ENCODE results near the gene EFCAB7.
"Not testable (repeated sequence)": the region's sequence is repeated elsewhere in the genome, so short reads cannot be mapped to it uniquely, and the experiment has no call there.

EFCAB7 gene

DNA sequence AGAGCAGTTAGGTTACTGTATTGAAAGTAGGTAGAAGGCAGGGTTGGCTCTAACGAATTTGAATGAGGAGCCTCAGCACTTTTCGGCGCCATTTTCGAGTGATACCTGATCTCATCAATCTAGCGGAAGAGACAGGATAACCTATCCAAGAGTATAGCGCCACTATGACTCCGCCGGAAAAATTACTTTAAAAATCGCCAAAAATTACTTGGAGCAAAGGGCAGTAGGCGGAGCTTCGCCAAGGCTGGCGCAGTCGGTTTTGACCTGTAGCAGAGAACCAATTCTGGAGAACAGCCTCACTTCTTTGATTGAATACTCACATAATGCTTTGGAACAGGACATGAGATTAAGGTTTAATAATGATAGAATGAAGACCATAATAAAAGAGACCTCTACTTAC is 25.6 kb downstream of the EFCAB7 start:
- DNase-seq: no peak

DNA sequence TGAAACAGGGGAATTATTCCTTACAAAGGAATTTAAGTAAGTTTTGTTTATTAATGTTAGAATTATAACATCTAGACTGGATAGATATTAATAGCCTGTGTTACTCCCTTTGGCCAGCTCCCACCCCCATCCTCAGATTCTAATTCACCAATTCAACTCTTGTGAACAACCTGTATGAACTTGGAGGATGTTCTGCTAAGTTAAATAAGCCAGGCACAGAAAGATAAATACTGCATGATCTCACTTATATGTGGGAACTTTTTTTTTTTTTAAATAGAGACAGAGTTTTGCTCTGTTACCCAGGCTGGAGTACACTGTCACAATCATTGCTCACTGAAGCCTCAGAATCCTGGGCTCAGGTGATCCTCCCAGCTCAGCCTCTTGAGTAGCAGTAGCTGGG is 32.2 kb downstream of the EFCAB7 start:
- no peak for DNase-seq

GRCh38 chr1:63557365-63557987 is 34.2 kb downstream of the EFCAB7 start:
- peak; percentile 24 to 32 for DNase-seq

DNA sequence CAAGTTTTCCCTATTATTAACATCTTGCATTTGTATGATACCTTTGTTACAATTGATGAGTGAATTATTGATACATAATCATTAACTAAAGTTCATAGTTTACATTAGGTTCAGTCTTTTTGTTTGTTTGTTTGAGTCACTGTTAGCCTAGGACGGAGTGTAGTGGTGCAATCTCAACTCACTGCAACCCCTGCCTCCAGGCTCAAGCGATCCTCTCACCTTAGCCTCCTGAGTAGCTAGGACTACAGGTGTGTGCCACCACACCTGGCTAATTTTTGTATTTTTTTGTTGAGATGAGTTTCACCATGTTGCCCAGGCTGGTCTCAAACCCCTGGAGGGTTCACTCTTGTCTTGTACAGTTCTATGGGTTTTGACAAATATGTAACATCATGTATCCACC is 36.0 kb downstream of the EFCAB7 start:
- no peak for DNase-seq

- no peak for DNase-seq
Measured at GRCh38 chr1:63563745-63564144, 40.4 kb downstream of the EFCAB7 start.

- DNase-seq: no peak
Measured at GRCh38 chr1:63569068-63569467, 45.7 kb downstream of the EFCAB7 start.

DNA sequence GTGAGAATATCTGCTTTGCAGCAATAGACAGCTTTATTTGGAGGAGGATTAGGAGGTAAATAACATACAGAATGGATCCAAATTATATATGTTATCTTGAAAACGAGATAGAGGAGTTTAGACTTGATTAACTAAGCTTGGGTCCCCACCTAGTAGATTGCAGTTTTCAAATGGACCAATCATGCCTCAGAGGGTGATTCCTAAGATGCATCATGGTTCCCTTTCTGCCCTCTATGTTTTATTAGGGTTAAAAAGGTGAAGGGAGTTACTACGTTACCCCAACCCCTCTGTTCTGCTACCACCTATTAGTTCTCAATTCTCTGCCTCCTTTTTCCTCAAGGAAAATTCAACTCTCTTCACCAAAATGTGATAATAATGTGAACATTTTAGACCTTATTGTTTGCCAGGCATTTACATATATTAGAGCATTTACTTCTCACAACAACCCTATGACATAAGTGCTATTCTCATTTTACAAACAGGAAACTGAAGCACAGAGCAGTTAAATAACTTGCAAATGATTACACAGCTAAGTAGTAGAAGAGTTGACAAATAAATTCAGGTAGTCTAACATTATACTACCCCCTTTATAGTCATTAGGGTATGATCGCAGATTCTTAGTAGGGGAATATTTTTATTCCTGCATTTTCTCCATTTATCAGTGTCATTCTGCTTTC is 46.5 kb downstream of the EFCAB7 start:
- no peak for DNase-seq

- DNase-seq: not testable (repeated sequence)
Measured at GRCh38 chr1:63572686-63573085, 49.4 kb downstream of the EFCAB7 start.

DNA sequence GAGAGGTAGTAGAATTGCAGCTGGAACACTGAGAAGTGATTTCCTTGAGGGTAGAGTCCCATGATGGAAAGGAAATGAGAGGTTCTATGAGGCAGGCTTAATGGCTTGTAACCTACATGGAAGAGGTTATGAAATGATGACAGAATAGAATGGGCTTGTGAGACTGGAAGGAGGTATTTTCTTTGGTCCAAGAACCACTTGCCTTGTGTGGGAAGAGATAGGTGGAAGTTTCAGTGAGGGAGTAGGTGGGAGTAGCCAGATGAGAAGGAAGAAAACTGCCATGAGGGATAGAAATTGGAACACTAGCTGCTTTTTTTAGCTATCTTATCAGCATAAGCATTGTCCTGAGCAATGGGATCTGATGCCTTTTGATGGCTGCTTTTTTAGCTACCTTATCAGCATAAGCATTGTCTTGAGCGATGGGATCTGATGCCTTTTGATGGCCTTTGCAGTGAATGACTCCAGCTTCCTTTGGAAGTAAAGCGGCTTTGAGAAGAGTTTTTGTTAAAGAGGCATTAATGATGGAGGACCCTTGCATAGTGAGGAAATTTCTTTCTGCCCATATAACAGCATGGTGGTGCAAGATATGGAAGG is 51.0 kb downstream of the EFCAB7 start:
- not testable (repeated sequence) for DNase-seq

DNA sequence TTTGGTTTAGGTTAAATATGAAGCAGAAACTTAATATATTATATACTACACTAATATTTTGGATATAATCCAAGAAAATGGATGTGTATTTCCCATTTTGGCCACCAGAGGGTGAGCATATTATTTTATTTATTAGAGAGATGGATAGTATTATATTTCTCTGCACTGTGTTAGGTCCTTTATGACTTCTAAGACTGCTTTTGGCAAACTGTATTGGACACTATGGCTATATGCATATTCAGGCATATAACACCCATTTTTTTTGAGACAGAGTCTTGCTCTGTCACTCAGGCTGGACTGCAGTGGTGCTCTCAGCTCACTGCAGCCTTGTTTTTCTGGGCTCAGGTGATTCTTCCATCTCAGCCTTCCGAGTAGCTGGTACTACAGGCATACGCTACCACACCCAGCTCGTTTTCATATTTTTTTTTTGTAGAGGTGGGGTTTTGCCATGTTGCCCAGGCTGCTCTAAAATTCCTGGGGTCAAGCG is 52.1 kb downstream of the EFCAB7 start:
- DNase-seq: no peak

DNA sequence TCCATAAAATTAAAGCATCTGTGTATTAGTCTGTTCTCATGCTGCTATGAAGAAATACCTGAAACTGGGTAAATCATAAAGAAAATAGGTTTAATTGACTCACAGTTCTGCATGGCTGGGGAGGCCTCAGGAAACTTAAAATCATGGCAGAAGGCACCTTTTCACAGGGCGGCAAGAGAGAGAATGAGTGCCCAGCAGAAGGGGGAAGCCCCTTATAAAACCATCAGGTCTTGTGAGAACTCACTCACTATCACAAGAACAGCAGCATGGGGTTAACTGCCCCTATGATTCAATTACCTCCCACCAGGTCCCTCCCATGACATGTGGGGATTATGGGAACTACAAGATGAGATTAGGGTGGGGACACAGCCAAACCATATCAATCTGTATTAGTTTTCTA is 63.0 kb downstream of the EFCAB7 start:
- DNase-seq: peak; percentile 22 to 25

- DNase-seq: no peak
Measured at GRCh38 chr1:63590166-63590560, 66.8 kb downstream of the EFCAB7 start.

DNA sequence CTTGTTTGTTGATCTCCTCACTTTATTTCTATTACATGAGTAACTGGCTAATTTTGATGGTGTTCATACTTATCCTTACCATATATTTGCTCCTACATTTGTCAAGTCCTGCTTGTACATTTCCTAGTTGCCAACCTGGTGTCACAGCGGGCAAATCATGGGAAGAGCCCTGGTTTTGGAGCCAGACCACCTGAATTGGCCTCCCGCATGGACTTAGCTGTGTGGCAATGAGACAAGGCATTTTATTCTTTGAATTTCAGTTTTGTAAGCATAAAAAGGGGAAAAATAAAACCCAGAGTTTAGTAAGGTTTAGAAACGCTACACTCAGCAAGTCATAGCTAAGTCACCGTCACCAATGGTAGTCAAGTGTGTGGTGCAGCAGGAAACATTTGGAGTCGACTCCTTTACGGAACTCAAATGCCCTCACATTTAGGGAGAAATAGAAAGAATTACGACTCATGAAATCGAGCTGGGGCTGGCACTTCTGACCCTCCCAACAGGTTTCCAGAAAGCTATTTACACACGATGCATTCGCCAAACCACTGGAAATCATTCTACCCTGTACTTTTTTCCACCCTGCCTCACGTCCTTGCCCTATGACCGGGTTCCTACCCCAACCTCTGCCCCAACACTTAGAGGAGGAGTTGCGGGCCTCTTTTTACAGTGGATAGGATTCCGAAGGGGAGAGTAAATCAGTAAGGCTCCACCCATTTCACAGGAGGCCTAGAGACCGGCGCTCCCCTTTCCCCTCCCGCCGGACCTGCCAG is 69.4 kb downstream of the EFCAB7 start:
- DNase-seq: no peak

DNA sequence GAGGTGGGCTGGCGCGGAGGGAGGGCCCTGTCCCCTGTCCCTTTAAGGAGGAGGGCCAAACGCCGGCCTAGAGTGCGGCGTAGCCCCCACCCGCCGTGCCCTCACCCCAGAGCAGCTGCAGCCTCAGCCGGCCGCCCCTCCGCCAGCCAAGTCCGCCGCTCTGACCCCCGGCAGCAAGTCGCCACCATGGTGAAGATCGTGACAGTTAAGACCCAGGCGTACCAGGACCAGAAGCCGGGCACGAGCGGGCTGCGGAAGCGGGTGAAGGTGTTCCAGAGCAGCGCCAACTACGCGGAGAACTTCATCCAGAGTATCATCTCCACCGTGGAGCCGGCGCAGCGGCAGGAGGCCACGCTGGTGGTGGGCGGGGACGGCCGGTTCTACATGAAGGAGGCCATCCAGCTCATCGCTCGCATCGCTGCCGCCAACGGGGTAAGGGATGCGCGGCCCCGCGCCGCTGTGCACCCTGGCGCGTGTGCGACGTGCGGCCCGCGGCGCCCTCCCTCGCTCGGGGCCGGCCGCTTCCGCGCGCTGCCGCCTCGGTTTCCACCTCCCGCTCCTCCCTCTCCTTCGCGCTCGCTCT is 70.1 kb downstream of the EFCAB7 start, which contains the start of gene PGM1:
TSS of gene PGM1 (plus strand) at position 109 of the 583 bp plus-strand sequence. CDS start at position 187, 78 bp downstream.
- peak; percentile 81 to 85 for DNase-seq

DNA sequence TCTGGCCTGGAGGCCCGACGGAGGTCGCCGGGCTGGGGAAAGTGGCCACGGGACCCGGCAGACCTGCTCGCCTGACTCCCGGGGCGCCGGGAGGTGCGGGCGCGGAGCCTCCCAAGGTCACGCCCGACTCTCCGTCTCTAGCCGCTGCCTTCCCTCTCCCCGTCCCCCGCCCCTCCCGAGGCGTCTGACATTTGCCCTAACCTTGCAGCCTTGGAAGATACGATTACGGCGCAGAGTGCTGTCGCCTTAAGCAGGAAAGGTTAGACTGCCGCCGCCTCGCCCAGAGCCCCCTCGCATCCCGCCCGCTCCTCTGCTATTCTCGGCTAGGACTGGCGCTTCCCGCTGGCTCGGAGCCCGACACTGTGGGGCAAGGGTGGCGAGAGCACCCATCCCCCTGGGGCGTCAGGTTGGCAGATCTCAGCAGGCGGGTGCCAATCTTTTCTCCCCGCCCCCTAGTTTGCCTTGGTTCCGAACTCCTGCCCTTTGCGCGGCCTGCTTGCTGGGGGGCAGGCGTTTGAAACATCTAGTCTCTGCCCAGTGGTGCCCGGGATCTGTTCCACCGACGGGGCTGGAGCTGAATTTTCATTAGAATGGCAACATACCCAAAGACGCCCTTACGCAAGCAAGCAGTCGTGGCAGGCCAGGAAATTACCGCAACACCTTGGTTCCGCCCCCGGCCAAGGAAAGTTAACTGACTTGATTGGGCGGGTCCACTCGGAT is 70.7 kb downstream of the EFCAB7 start:
- DNase-seq: peak; percentile 84

- no peak for DNase-seq
Measured at GRCh38 chr1:63595435-63595834, 72.1 kb downstream of the EFCAB7 start.

GRCh38 chr1:63599799-63600198 is 76.5 kb downstream of the EFCAB7 start:
- no peak for DNase-seq

GRCh38 chr1:63600248-63600647 is 76.9 kb downstream of the EFCAB7 start:
- no peak for DNase-seq

DNA sequence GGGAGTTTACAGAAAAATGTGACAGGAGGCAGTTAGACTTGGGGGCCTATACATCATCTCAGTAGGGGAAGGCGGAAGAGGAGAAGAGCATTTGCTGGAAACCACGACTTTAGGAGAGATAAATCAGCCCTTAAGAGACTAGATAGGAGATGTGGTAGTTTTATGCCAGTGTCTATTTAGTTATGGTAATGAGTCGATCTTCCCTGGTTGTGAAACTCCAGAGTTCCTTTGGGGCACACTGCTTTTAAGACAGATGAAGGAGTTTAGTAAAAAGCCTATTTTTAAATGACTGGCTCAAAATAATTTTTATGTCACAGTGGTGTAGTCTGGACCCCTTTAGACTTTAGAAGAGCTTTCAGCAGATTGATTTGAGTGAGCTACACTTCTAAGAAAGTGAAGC is 77.7 kb downstream of the EFCAB7 start:
- DNase-seq: no peak

DNA sequence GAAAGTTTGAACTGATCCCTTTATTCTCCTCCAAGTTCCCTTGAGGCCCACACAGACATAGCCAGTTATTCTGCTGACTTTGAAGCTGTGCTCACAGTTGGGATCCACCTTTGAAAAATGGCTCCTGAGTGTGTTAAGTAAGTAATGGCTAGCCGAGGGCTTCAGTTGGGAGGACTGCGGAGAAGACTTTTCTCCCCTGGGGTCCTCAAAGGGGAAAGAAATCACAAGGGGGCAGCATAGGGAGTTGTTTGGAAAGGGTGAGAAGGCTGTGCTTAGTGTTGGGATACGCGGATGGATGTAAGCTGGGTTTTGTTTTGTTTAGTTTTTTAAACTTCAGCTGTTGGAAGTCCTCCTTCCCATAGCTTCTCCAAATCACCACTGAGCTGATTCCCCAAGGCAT is 78.1 kb downstream of the EFCAB7 start:
- no peak for DNase-seq

- no peak for DNase-seq
Measured at GRCh38 chr1:63601912-63602311, 78.6 kb downstream of the EFCAB7 start.

- no peak for DNase-seq
Measured at GRCh38 chr1:63602629-63603028, 79.3 kb downstream of the EFCAB7 start.

Measured in activated T-cell treated with anti-CD3 and anti-CD28 coated beads, Interleukin-2, amount 50 U/mL, for 48 hours (primary cell).